AG04450 (cell line): ENCODE results near the gene ADAM22. TPM values are rescaled to one million over a fixed set of nuclear protein-coding genes. Genes with fewer than 3 reads are reported as not detected.

Experiments
- CTCF ChIA-PET: fragments of 300-600, 350-600 bp; formaldehyde crosslinking; extraction: SDS; loops from one replicate; lab custom pipeline; 2022; ENCODE audit warnings: antibody characterized with exemption, inconsistent platforms; lab: Charles Lee
- POLR2A ChIA-PET: fragments of 350-600 bp; formaldehyde crosslinking; extraction: SDS; loops from one replicate; lab custom pipeline; 2021; ENCODE audit warnings: antibody characterized with exemption, inconsistent platforms; lab: Yijun Ruan, JAX
- DNase-seq: peaks from one replicate; pipeline ENCODE4 v3.0.0-alpha.2; 2011; ENCODE audit warnings: low read depth, low spot score
- H3K27ac ChIP-seq: one replicate; pipeline ENCODE4 v1.5.1; 2012; ENCODE audit warnings: low read depth, low read length, control low read depth
- H3K27me3 ChIP-seq: one replicate; pipeline ENCODE4 v1.6.0; 2012; ENCODE audit warnings: low read length; ENCODE audit not compliant: control insufficient read depth, insufficient read depth
- H3K4me3 ChIP-seq: 2 replicates; pipeline ENCODE4 v1.5.1; 2011; ENCODE audit warnings: mild to moderate bottlenecking, low read depth, low read length, control low read depth
- H3K9me3 ChIP-seq: 2 replicates; pipeline ENCODE4 v1.5.1; 2012; ENCODE audit warnings: low read length; ENCODE audit not compliant: control insufficient read depth, insufficient read depth
- CTCF ChIP-seq: IDR thresholded peaks from 2 replicates; pipeline ENCODE4 v1.5.1; 2011; ENCODE audit warnings: low read depth, low read length, control low read depth, inconsistent platforms
- polyA plus RNA-seq: library from polyadenylated mRNA; depleted of rRNA; stranded (reverse); fragments of >200 nt; gene quantifications from 2 replicates; pipeline ENCODE4 v1.2.3, GENCODE V29; 2011; rRNA removed

ADAM22 gene
- polyA plus RNA-seq, 1 experiment = 0.33 TPM

GRCh38 chr7:88230646-88231045, 296.6 kb downstream of the ADAM22 start:
- TF ChIP-seq CTCF = no peak
- no peak for DNase-seq
- H3K4me3 ChIP-seq = no peak overlapping the region
- no peaks in the 10 kb centered on the region for H3K27me3 ChIP-seq
- no peaks in the 10 kb centered on the region for H3K9me3 ChIP-seq
- POLR2A ChIA-PET = no interaction called here
- no peak overlapping the region for H3K27ac ChIP-seq
- CTCF ChIA-PET = no interaction called here

- POLR2A ChIA-PET = no interaction called here
- DNase-seq = no peak
- no peaks in the 10 kb centered on the region for H3K9me3 ChIP-seq
- no peak overlapping the region for H3K27ac ChIP-seq
- no peak for TF ChIP-seq CTCF
- no peak overlapping the region for H3K4me3 ChIP-seq
- H3K27me3 ChIP-seq = no peaks in the 10 kb centered on the region
- CTCF ChIA-PET = no interaction called here
Measured at GRCh38 chr7:88233828-88234227, 299.8 kb downstream of the ADAM22 start.

- DNase-seq = no peak
- TF ChIP-seq CTCF = no peak
- no peak overlapping the region for H3K4me3 ChIP-seq
- POLR2A ChIA-PET = no interaction called here
- H3K27ac ChIP-seq = no peak overlapping the region
- H3K9me3 ChIP-seq = no peaks in the 10 kb centered on the region
- CTCF ChIA-PET = no interaction called here
- H3K27me3 ChIP-seq = no peaks in the 10 kb centered on the region
Measured at GRCh38 chr7:88239852-88240251, 305.8 kb downstream of the ADAM22 start.

- TF ChIP-seq CTCF = peak; percentile 73
- Histone ChIP-seq H3K9me3 (no peaks in the 10 kb centered on the region), H3K27me3 (no peaks in the 10 kb centered on the region), H3K4me3 (no peak overlapping the region), H3K27ac (no peak overlapping the region)
- ChIA-PET POLR2A (interaction anchor here (0.6 kb wide), 1 partner anchor 16 kb away, joined by 6 read pairs; no protein-coding TSS in a partner anchor), CTCF (interaction anchor here (0.8 to 1.8 kb wide), 12 partner anchors 14 to 1911 kb away, joined by 3 to 19 read pairs (median 4); partner anchors contain the start of gene STEAP1)
- no peak for DNase-seq
Measured at GRCh38 chr7:88243345-88243909, 309.4 kb downstream of the ADAM22 start.

- DNase-seq = no peak
- no peak for TF ChIP-seq CTCF
- no peak overlapping the region for H3K4me3 ChIP-seq
- ChIA-PET POLR2A (no interaction called here), CTCF (interaction anchor here (1.3 to 1.8 kb wide), 3 partner anchors 15 to 1379 kb away, joined by 3 to 19 read pairs (median 6); no protein-coding TSS in a partner anchor)
- H3K27me3 ChIP-seq = no peaks in the 10 kb centered on the region
- no peaks in the 10 kb centered on the region for H3K9me3 ChIP-seq
- H3K27ac ChIP-seq = no peak overlapping the region
Measured at GRCh38 chr7:88244258-88244657, 310.2 kb downstream of the ADAM22 start.

Other genes starting within 250 kb of the ADAM22 start
- gene SLC25A40, start 57.9 kb upstream of the ADAM22 start, polyA plus RNA-seq = 9.3 and 11.8 TPM in 2 replicates
- gene DBF4, start 57.8 kb upstream of the ADAM22 start, polyA plus RNA-seq = 6.8 and 8.8 TPM in 2 replicates